Right renal pelvis (tissue), 4 donors: Measurements from ENCODE around the gene TXNDC12. TPM values are rescaled to one million over a fixed set of nuclear protein-coding genes. Genes with fewer than 3 reads are reported as not detected.
"Not testable (repeated sequence)": the region's sequence is repeated elsewhere in the genome, so short reads cannot be mapped to it uniquely, and the experiment has no call there.

ENCODE experiments used
- DNase-seq, 4 donors: peaks; one replicate each; pipeline ENCODE4 v3.0.0-alpha.2; 2013; ENCODE audit warnings: low read depth in 4 of 4, low spot score in 3 of 4, missing footprints in 1 of 4
- polyA plus RNA-seq, 4 donors: library from polyadenylated mRNA; unstranded; fragments of 120-200 nt; gene quantifications; one replicate each; pipeline ENCODE4 v1.2.1, GENCODE V29; 2013; ENCODE audit not compliant: insufficient read length in 4 of 4

TXNDC12 gene
- polyA plus RNA-seq, 4 donors: 63.1 to 83.4 (median 69.9) TPM

- DNase-seq: no peak
These were observed 1.1 kb downstream of the TXNDC12 start for GRCh38 chr1:52053862-52054261.

- DNase-seq: not testable (repeated sequence)
These were observed 5.7 kb downstream of the TXNDC12 start for GRCh38 chr1:52049337-52049736.

- not testable (repeated sequence) for DNase-seq
These were observed 9.3 kb downstream of the TXNDC12 start for GRCh38 chr1:52045666-52046195.

GRCh38 chr1:52045236-52045635 lies 9.8 kb downstream of the TXNDC12 start:
- DNase-seq: no peak

GRCh38 chr1:52041551-52042185 lies 13.3 kb downstream of the TXNDC12 start:
- DNase-seq: no peak

- no peak for DNase-seq
These were observed 17.1 kb downstream of the TXNDC12 start for GRCh38 chr1:52037909-52038308.

GRCh38 chr1:52037402-52037814 lies 17.6 kb downstream of the TXNDC12 start:
- DNase-seq: no peak

GRCh38 chr1:52034050-52034384 lies 21.0 kb downstream of the TXNDC12 start:
- DNase-seq: no peak

- peak; percentile 78 to 85 (median 82) for DNase-seq
These were observed 21.6 kb downstream of the TXNDC12 start, which contains the start of gene KTI12 for GRCh38 chr1:52033190-52034049. TSS of gene KTI12 (minus strand) at chr1:52033810. CDS start at chr1:52033761, 49 bp downstream.

GRCh38 chr1:52032785-52033131 lies 22.2 kb downstream of the TXNDC12 start:
- DNase-seq: no peak

- no peak for DNase-seq
These were observed 22.7 kb downstream of the TXNDC12 start for GRCh38 chr1:52032124-52032784.

GRCh38 chr1:52028839-52029238 lies 26.2 kb downstream of the TXNDC12 start:
- not testable (repeated sequence) for DNase-seq

- no peak for DNase-seq
These were observed 26.7 kb downstream of the TXNDC12 start for GRCh38 chr1:52028328-52028727.

GRCh38 chr1:52026278-52026677 lies 28.7 kb downstream of the TXNDC12 start:
- no peak for DNase-seq

GRCh38 chr1:52022133-52022532 lies 32.9 kb downstream of the TXNDC12 start:
- no peak for DNase-seq

- no peak for DNase-seq
These were observed 46.8 kb downstream of the TXNDC12 start for GRCh38 chr1:52008071-52008809.

GRCh38 chr1:52007215-52008002 lies 47.6 kb downstream of the TXNDC12 start:
- DNase-seq: no peak

- DNase-seq: not testable (repeated sequence)
These were observed 48.9 kb downstream of the TXNDC12 start for GRCh38 chr1:52006081-52006553.

- DNase-seq: not testable (repeated sequence)
These were observed 49.4 kb downstream of the TXNDC12 start for GRCh38 chr1:52005548-52005947.

- DNase-seq: no peak
These were observed 51.1 kb downstream of the TXNDC12 start for GRCh38 chr1:52003877-52004276.
